GM12878 (cell line): ENCODE data around the gene ASCC1. TPM values are rescaled to one million over a fixed set of nuclear protein-coding genes. Genes with fewer than 3 reads are reported as not detected.

Source experiments
- BRCA1 ChIP-seq: IDR thresholded peaks from 2 replicates; pipeline ENCODE4 v1.6.1; 2011; ENCODE audit warnings: low read depth, low read length, improper control_type of control experiment
- CBFB ChIP-seq: IDR thresholded peaks from 2 replicates; pipeline ENCODE4 v1.6.1; 2016; ENCODE audit warnings: antibody characterized with exemption, low read depth
- FOXM1 ChIP-seq: IDR thresholded peaks from 2 replicates; pipeline ENCODE4 v1.6.1; 2012; ENCODE audit warnings: low read depth, mild to moderate bottlenecking, inconsistent platforms, low read length, moderate library complexity
- IRF4 ChIP-seq: IDR thresholded peaks from 2 replicates; pipeline ENCODE4 v1.6.1; 2011; ENCODE audit warnings: low read depth, low read length
- NFXL1 ChIP-seq: fragments of 450-650 bp; IDR thresholded peaks from 2 replicates; pipeline ENCODE4 v1.6.1; 2017; ENCODE audit warnings: antibody characterized with exemption, mild to moderate bottlenecking, borderline replicate concordance
- PML ChIP-seq: IDR thresholded peaks from 2 replicates; pipeline ENCODE4 v1.6.1; 2012; ENCODE audit warnings: low read length, inconsistent platforms
- SIX5 ChIP-seq: IDR thresholded peaks from 2 replicates; pipeline ENCODE4 v1.6.1; 2011; ENCODE audit warnings: mild to moderate bottlenecking, low read depth, low read length, moderate library complexity; ENCODE audit not compliant: severe bottlenecking
- SRF ChIP-seq, 2 experiments: IDR thresholded peaks; 2 replicates each; pipeline ENCODE4 v1.6.1; 2011; ENCODE audit warnings: low read depth in 2 of 2, low read length in 2 of 2, mild to moderate bottlenecking in 1 of 2, moderate library complexity in 1 of 2
- STAT3 ChIP-seq: IDR thresholded peaks from 2 replicates; pipeline ENCODE4 v1.6.1; 2011; ENCODE audit warnings: low read depth, low read length, improper control_type of control experiment
- ZBTB4 ChIP-seq: fragments of 450-650 bp; formaldehyde crosslinking; IDR thresholded peaks from 2 replicates; pipeline ENCODE4 v1.4.0; 2022; ENCODE audit warnings: mild to moderate bottlenecking, moderate library complexity
- polyA plus RNA-seq, 11 experiments: library from polyadenylated mRNA; depleted of rRNA in 4 of 11; unstranded in 6 of 11; stranded (reverse) in 5 of 11; fragments of >200 nt; fragmentation: Nextera tagmentation in 4 of 11; fragmentation: Illumina TruSeq in 1 of 11; extraction: Ambion mirVana in 4 of 11; extraction: Trizol in 1 of 11; gene quantifications; 1 replicate in 1 of 11; 2 replicates in 10 of 11; pipeline versions ENCODE4 v1.2.1 to v1.2.3, GENCODE V29; 2011 to 2016; ENCODE audit warnings: inconsistent platforms in 2 of 11, missing spikeins in 2 of 11, low read depth in 1 of 11
- total RNA-seq, 4 experiments: library from RNA; depleted of rRNA in 3 of 4; stranded (reverse); fragments of >200 nt in 3 of 4; fragmentation: Illumina TruSeq in 1 of 4; extraction: Trizol in 1 of 4; gene quantifications; 2 replicates each; pipeline versions ENCODE4 v1.2.1 to v1.2.3, GENCODE V29; 2013 to 2021

The ASCC1 gene
- total and polyA plus RNA-seq, 10 of the 15 experiments (the other 5 are each of a cell fraction or from before 2014, with no cell fraction given), result 23.3 to 80.6 (median 42.8) TPM

- no peak for TF ChIP-seq ZBTB4 (CRISPR knock-in tag)
- no peak for TF ChIP-seq BRCA1
- TF ChIP-seq FOXM1, result peak; percentile 86
- no peak for TF ChIP-seq NFXL1
- peak; percentile 97 for TF ChIP-seq IRF4
- TF ChIP-seq STAT3, result 0 out of 2 replicates have a peak, but pooled peaks have one; percentile 52
- TF ChIP-seq SIX5, result peak; percentile 14
- peak; percentile 86; the same call in 1 of the 2 replicates for TF ChIP-seq CBFB
- TF ChIP-seq SRF (IDR thresholded peaks at IDR 0.05; ENCODE audit: low read depth in 2 of 2, low read length in 2 of 2), result 0 out of 4 replicates have a peak, but pooled peaks of 1 of the 2 experiments have one; percentile 45
- 0 out of 2 replicates have a peak, but pooled peaks have one; percentile 46 for TF ChIP-seq PML
Observed at GRCh38 chr10:72133517-72133916, 82.6 kb downstream of the ASCC1 start (continued).
